Keratinocyte (primary cell): ENCODE data around the gene GAA. TPM values are rescaled to one million over a fixed set of nuclear protein-coding genes. Genes with fewer than 3 reads are reported as not detected.

ENCODE experiments used
- DNase-seq: peaks from one replicate; pipeline ENCODE4 v3.0.0-alpha.2; 2011; ENCODE audit warnings: low read depth, missing footprints, low spot score
- FAIRE-seq: peaks from 2 replicates; lab custom pipeline; 2011; peaks lifted over from hg19 to GRCh38; lab: Jason Lieb, UNC
- H2AFZ ChIP-seq: 2 replicates; pipeline ENCODE4 v1.6.0; 2012; ENCODE audit warnings: low read length, control low read depth, inconsistent platforms; ENCODE audit not compliant: control insufficient read depth
- H3K27ac ChIP-seq: 2 replicates; pipeline ENCODE4 v1.5.1; 2011; ENCODE audit warnings: low read length; ENCODE audit not compliant: control insufficient read depth, insufficient read depth
- H3K27me3 ChIP-seq: 3 replicates; pipeline ENCODE4 v1.6.0; 2011; ENCODE audit warnings: low read length; ENCODE audit not compliant: control insufficient read depth, insufficient read depth; ENCODE audit errors: extremely low read depth
- H3K36me3 ChIP-seq, 2 experiments: 2 replicates in 1 of 2; 3 replicates in 1 of 2; pipeline ENCODE4 v1.5.1; 2011; ENCODE audit warnings: low read length in 2 of 2, mild to moderate bottlenecking in 1 of 2; ENCODE audit not compliant: control insufficient read depth in 2 of 2, insufficient read depth in 2 of 2; ENCODE audit errors: extremely low read depth in 1 of 2
- H3K4me1 ChIP-seq: 3 replicates; pipeline ENCODE4 v1.5.1; 2011; ENCODE audit warnings: low read length; ENCODE audit not compliant: control insufficient read depth, insufficient read depth; ENCODE audit errors: extremely low read depth
- H3K4me2 ChIP-seq: 3 replicates; pipeline ENCODE4 v1.6.0; 2011; ENCODE audit warnings: low read depth, low read length; ENCODE audit not compliant: control insufficient read depth, insufficient read depth; ENCODE audit errors: extremely low read depth
- H3K4me3 ChIP-seq, 3 experiments: fragments of 200-600 bp in 1 of 3; sonication (generic) in 1 of 3; 2 replicates in 2 of 3; 3 replicates in 1 of 3; pipeline ENCODE4 v1.5.1; 2011 to 2016; ENCODE audit warnings: low read length in 3 of 3, mild to moderate bottlenecking in 3 of 3, control low read depth in 2 of 3, inconsistent platforms in 1 of 3, low read depth in 1 of 3, mixed read lengths in 1 of 3, mixed run types in 1 of 3, moderate library complexity in 1 of 3; ENCODE audit not compliant: control insufficient read depth in 2 of 3, insufficient read depth in 2 of 3; ENCODE audit errors: extremely low read depth in 1 of 3
- H3K79me2 ChIP-seq: 2 replicates; pipeline ENCODE4 v1.6.0; 2012; ENCODE audit warnings: low read length; ENCODE audit not compliant: control insufficient read depth, insufficient read depth
- H3K9ac ChIP-seq: 3 replicates; pipeline ENCODE4 v1.6.0; 2011; ENCODE audit warnings: low read length; ENCODE audit not compliant: control insufficient read depth, insufficient read depth; ENCODE audit errors: extremely low read depth
- H3K9me1 ChIP-seq: 3 replicates; pipeline ENCODE4 v1.6.0; 2011; ENCODE audit warnings: low read length; ENCODE audit not compliant: control insufficient read depth, insufficient read depth; ENCODE audit errors: extremely low read depth
- H3K9me3 ChIP-seq: 2 replicates; pipeline ENCODE4 v1.5.1; 2012; ENCODE audit warnings: low read depth, low read length; ENCODE audit not compliant: control insufficient read depth
- H4K20me1 ChIP-seq: 3 replicates; pipeline ENCODE4 v1.6.0; 2011; ENCODE audit warnings: low read length; ENCODE audit not compliant: control insufficient read depth, insufficient read depth; ENCODE audit errors: extremely low read depth
- CTCF ChIP-seq, 3 experiments: IDR thresholded peaks in 1 of 3; conservative IDR thresholded peaks in 1 of 3; optimal IDR thresholded peaks in 1 of 3; 2 replicates in 2 of 3; 3 replicates in 1 of 3; pipeline versions ENCODE3 to v1.5.1; 2011; ENCODE audit warnings: low read length in 3 of 3, mild to moderate bottlenecking in 3 of 3, moderate library complexity in 2 of 3, control low read depth in 1 of 3, inconsistent platforms in 1 of 3; ENCODE audit not compliant: insufficient read depth in 2 of 3; ENCODE audit errors: extremely low read depth in 1 of 3
- EZH2 ChIP-seq: IDR thresholded peaks from one replicate; pipeline ENCODE4 v1.6.1; 2012; ENCODE audit warnings: inconsistent platforms, mild to moderate bottlenecking, low read length, moderate library complexity
- dilution Hi-C: fragments of 300-500 bp; cut with MboI; formaldehyde crosslinking; loops from one replicate; pipeline ENCODE4 v1.7.0; 2020; ENCODE audit warnings: low sequenced_read_pairs; ENCODE audit not compliant: extremely low pct_ligation_motif_present
- polyA plus RNA-seq, 5 experiments: library from polyadenylated mRNA; depleted of rRNA in 3 of 5; stranded (reverse) in 3 of 5; stranded (forward) in 1 of 5; unstranded in 1 of 5; fragments of >200 nt; gene quantifications; 1 replicate in 1 of 5; 2 replicates in 3 of 5; 3 replicates in 1 of 5; pipeline versions ENCODE4 v1.2.1 to v1.2.3, GENCODE V29; 2011 to 2012; ENCODE audit warnings: missing spikeins in 2 of 5, low read depth in 1 of 5, low replicate concordance in 1 of 5

GAA gene
- polyA plus RNA-seq, 1 donor (not counting 4 experiments of a cell fraction or from before 2014, with no cell fraction given) = 3.2 TPM

DNA sequence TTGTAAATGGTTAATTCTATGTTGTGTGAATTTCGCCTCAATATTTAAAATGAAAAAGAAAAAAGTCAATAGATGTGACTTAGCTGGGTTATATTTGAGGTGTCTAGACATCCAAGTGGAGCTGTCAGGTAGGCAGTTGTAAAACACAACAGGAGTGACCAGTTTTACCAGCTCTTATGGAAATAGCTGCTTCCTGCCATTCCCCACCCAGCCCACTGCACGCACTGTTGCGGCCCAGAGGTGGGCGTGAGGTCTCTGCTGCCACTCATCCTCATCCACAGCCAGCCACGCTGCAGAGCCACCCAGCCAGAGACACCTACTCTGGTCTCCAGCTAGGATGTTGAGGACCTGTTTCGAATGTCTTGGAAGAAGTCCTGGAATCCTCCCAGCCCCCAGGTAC is 65.1 kb downstream of the GAA start:
- Histone ChIP-seq H3K9ac (no peak overlapping the region), H3K36me3 (no peaks in the 10 kb centered on the region), H2AFZ (no peak overlapping the region), H3K79me2 (no peaks in the 10 kb centered on the region), H3K4me2 (no peak overlapping the region), H3K4me3 (no peak overlapping the region), H3K9me3 (no peaks in the 10 kb centered on the region), H4K20me1 (no peaks in the 10 kb centered on the region), H3K27ac (no peak overlapping the region), H3K4me1 (peaks cover 9% of the 10 kb centered on the region), H3K27me3 (peaks cover 6% of the 10 kb centered on the region), H3K9me1 (no peaks in the 10 kb centered on the region)
- DNase-seq = no peak
- no peak for FAIRE-seq
- dilution Hi-C loops = no loop called here
- no peak for TF ChIP-seq EZH2
- no peak for TF ChIP-seq CTCF (optimal IDR thresholded peaks at IDR 0.05 in 1 of 3, IDR thresholded peaks at IDR 0.05 in 1 of 3, conservative IDR thresholded peaks at IDR 0.05 in 1 of 3; ENCODE audit: extremely low read depth in 1 of 3, insufficient read depth in 2 of 3, low read length in 3 of 3)

DNA sequence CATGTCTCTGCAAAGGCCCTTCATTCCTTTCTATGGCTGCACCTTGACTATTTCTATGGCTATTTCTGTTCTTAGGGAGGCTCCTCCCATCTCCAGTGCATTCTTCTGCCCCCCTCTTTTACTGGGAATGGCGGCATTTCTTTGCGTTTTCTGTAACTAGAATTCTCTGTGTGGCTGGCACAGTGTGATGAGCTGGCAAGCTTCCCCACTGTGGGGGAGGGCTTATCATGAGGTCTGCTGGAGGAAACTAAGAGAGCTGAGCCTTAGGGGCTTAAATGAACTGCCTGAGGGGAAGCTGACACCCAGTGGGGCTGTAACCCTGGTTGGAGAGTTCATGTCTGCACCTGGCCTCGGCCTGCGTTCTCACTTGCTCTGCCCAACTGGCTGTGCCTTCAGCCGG is 67.0 kb downstream of the GAA start:
- dilution Hi-C loops = no loop called here

More for the DNA sequence above, 67.0 kb downstream of the GAA start:
- Histone ChIP-seq H3K36me3 (no peaks in the 10 kb centered on the region), H2AFZ (no peak overlapping the region), H3K4me1 (peaks cover 9% of the 10 kb centered on the region), H4K20me1 (no peaks in the 10 kb centered on the region), H3K4me2 (no peak overlapping the region), H3K9me3 (no peaks in the 10 kb centered on the region), H3K4me3 (no peak overlapping the region), H3K9me1 (no peaks in the 10 kb centered on the region), H3K79me2 (no peaks in the 10 kb centered on the region), H3K27ac (no peak overlapping the region), H3K27me3 (peaks cover 6% of the 10 kb centered on the region), H3K9ac (no peak overlapping the region)
- FAIRE-seq = no peak
- no peak for DNase-seq
- no peak for TF ChIP-seq CTCF (optimal IDR thresholded peaks at IDR 0.05 in 1 of 3, IDR thresholded peaks at IDR 0.05 in 1 of 3, conservative IDR thresholded peaks at IDR 0.05 in 1 of 3; ENCODE audit: extremely low read depth in 1 of 3, insufficient read depth in 2 of 3, low read length in 3 of 3)
- no peak for TF ChIP-seq EZH2
